ENCODE data around the gene KCNQ2.
A peak's percentile ranks its signal among the peaks of the same experiment; 100 is the strongest.

KCNQ2 gene

GRCh38 chr20:63496596-63497120 is 24.2 kb upstream of the KCNQ2 start:
- H3K4me1 ChIP-seq (ENCODE audit: insufficient read depth, insufficient read length), result peaks cover 30% of the 10 kb centered on the region
- H3K36me3 ChIP-seq (ENCODE audit: insufficient read depth, insufficient read length, low read length), result peaks cover 49% of the 10 kb centered on the region
- H3K9me3 ChIP-seq (ENCODE audit: insufficient read depth, low read length), result no peaks in the 10 kb centered on the region
- DNase-seq (ENCODE audit: low read depth, low spot score), result no peak
- H3K4me3 ChIP-seq (ENCODE audit: insufficient read length, low read depth), result no peak overlapping the region
- peak overlapping the region; percentile 58 for H3K9ac ChIP-seq (ENCODE audit: insufficient read length, low read depth)
- TF ChIP-seq ZNF274 (IDR thresholded peaks at IDR 0.05; ENCODE audit: low read depth, low read length) (no peak), SUZ12 (IDR thresholded peaks at IDR 0.05; ENCODE audit: extremely low read depth, insufficient read depth, insufficient read length) (no peak), YY1 (IDR thresholded peaks at IDR 0.05; ENCODE audit: insufficient read depth, insufficient read length) (no peak)
- H3K27me3 ChIP-seq (ENCODE audit: insufficient read depth, insufficient read length), result peaks cover 19% of the 10 kb centered on the region

GRCh38 chr20:63495741-63496595 is 23.5 kb upstream of the KCNQ2 start:
- no peak for DNase-seq (ENCODE audit: low read depth, low spot score)
- Histone ChIP-seq H3K36me3 (ENCODE audit: insufficient read depth, insufficient read length, low read length) (peaks cover 56% of the 10 kb centered on the region), H3K4me3 (ENCODE audit: insufficient read length, low read depth) (no peak overlapping the region), H3K4me1 (ENCODE audit: insufficient read depth, insufficient read length) (peaks cover 30% of the 10 kb centered on the region), H3K27me3 (ENCODE audit: insufficient read depth, insufficient read length) (peaks cover 19% of the 10 kb centered on the region), H3K9ac (ENCODE audit: insufficient read length, low read depth) (peak overlapping the region; percentile 58), H3K9me3 (ENCODE audit: insufficient read depth, low read length) (no peaks in the 10 kb centered on the region)
- TF ChIP-seq ZNF274 (IDR thresholded peaks at IDR 0.05; ENCODE audit: low read depth, low read length), result no peak
- no peak for TF ChIP-seq SUZ12 (IDR thresholded peaks at IDR 0.05; ENCODE audit: extremely low read depth, insufficient read depth, insufficient read length)
- TF ChIP-seq YY1 (IDR thresholded peaks at IDR 0.05; ENCODE audit: insufficient read depth, insufficient read length), result no peak

- TF ChIP-seq ZNF274 (IDR thresholded peaks at IDR 0.05; ENCODE audit: low read depth, low read length), result no peak
- TF ChIP-seq SUZ12 (IDR thresholded peaks at IDR 0.05; ENCODE audit: extremely low read depth, insufficient read depth, insufficient read length), result no peak
- no peak for TF ChIP-seq YY1 (IDR thresholded peaks at IDR 0.05; ENCODE audit: insufficient read depth, insufficient read length)
- DNase-seq (ENCODE audit: low read depth, low spot score), result no peak
- Histone ChIP-seq H3K4me1 (ENCODE audit: insufficient read depth, insufficient read length) (peaks cover 30% of the 10 kb centered on the region), H3K4me3 (ENCODE audit: insufficient read length, low read depth) (no peak overlapping the region), H3K27me3 (ENCODE audit: insufficient read depth, insufficient read length) (peaks cover 15% of the 10 kb centered on the region), H3K9me3 (ENCODE audit: insufficient read depth, low read length) (no peaks in the 10 kb centered on the region), H3K9ac (ENCODE audit: insufficient read length, low read depth) (no peak overlapping the region), H3K36me3 (ENCODE audit: insufficient read depth, insufficient read length, low read length) (peaks cover 63% of the 10 kb centered on the region)
Measured at GRCh38 chr20:63495167-63495720, 22.8 kb upstream of the KCNQ2 start.

- TF ChIP-seq SUZ12 (IDR thresholded peaks at IDR 0.05; ENCODE audit: extremely low read depth, insufficient read depth, insufficient read length), result no peak
- no peak for TF ChIP-seq ZNF274 (IDR thresholded peaks at IDR 0.05; ENCODE audit: low read depth, low read length)
- no peak for TF ChIP-seq YY1 (IDR thresholded peaks at IDR 0.05; ENCODE audit: insufficient read depth, insufficient read length)
- no peaks in the 10 kb centered on the region for H3K9me3 ChIP-seq (ENCODE audit: insufficient read depth, low read length)
- H3K36me3 ChIP-seq (ENCODE audit: insufficient read depth, insufficient read length, low read length), result peaks cover 66% of the 10 kb centered on the region
- peaks cover 10% of the 10 kb centered on the region for H3K27me3 ChIP-seq (ENCODE audit: insufficient read depth, insufficient read length)
- H3K4me1 ChIP-seq (ENCODE audit: insufficient read depth, insufficient read length), result peaks cover 29% of the 10 kb centered on the region
- no peak for DNase-seq (ENCODE audit: low read depth, low spot score)
- no peak overlapping the region for H3K9ac ChIP-seq (ENCODE audit: insufficient read length, low read depth)
- H3K4me3 ChIP-seq (ENCODE audit: insufficient read length, low read depth), result no peak overlapping the region
Measured at GRCh38 chr20:63494420-63495166, 22.1 kb upstream of the KCNQ2 start.

GRCh38 chr20:63494084-63494419 is 21.6 kb upstream of the KCNQ2 start:
- H3K9ac ChIP-seq (ENCODE audit: insufficient read length, low read depth), result no peak overlapping the region
- TF ChIP-seq SUZ12 (IDR thresholded peaks at IDR 0.05; ENCODE audit: extremely low read depth, insufficient read depth, insufficient read length) (no peak), ZNF274 (IDR thresholded peaks at IDR 0.05; ENCODE audit: low read depth, low read length) (no peak)
- H3K4me3 ChIP-seq (ENCODE audit: insufficient read length, low read depth), result no peak overlapping the region
- peaks cover 71% of the 10 kb centered on the region for H3K36me3 ChIP-seq (ENCODE audit: insufficient read depth, insufficient read length, low read length)
- DNase-seq (ENCODE audit: low read depth, low spot score), result no peak
- no peaks in the 10 kb centered on the region for H3K9me3 ChIP-seq (ENCODE audit: insufficient read depth, low read length)
- peaks cover 25% of the 10 kb centered on the region for H3K4me1 ChIP-seq (ENCODE audit: insufficient read depth, insufficient read length)
- peaks cover 6% of the 10 kb centered on the region for H3K27me3 ChIP-seq (ENCODE audit: insufficient read depth, insufficient read length)

- no peak overlapping the region for H3K4me3 ChIP-seq (ENCODE audit: insufficient read length, low read depth)
- no peaks in the 10 kb centered on the region for H3K9me3 ChIP-seq (ENCODE audit: insufficient read depth, low read length)
- H3K9ac ChIP-seq (ENCODE audit: insufficient read length, low read depth), result no peak overlapping the region
- peaks cover 25% of the 10 kb centered on the region for H3K4me1 ChIP-seq (ENCODE audit: insufficient read depth, insufficient read length)
- H3K36me3 ChIP-seq (ENCODE audit: insufficient read depth, insufficient read length, low read length), result peaks cover 75% of the 10 kb centered on the region
- peaks cover 6% of the 10 kb centered on the region for H3K27me3 ChIP-seq (ENCODE audit: insufficient read depth, insufficient read length)
- TF ChIP-seq SUZ12 (IDR thresholded peaks at IDR 0.05; ENCODE audit: extremely low read depth, insufficient read depth, insufficient read length), result no peak
- TF ChIP-seq YY1 (IDR thresholded peaks at IDR 0.05; ENCODE audit: insufficient read depth, insufficient read length), result no peak
- no peak for TF ChIP-seq ZNF274 (IDR thresholded peaks at IDR 0.05; ENCODE audit: low read depth, low read length)
- no peak for DNase-seq (ENCODE audit: low read depth, low spot score)
Measured at GRCh38 chr20:63493563-63494020, 21.1 kb upstream of the KCNQ2 start.

Measured in NT2/D1 (cell line).